Right ventricle myocardium inferior (tissue), 1 donor: ENCODE results near the gene C1orf167. TPM values are rescaled to one million over a fixed set of nuclear protein-coding genes. Genes with fewer than 3 reads are reported as not detected.
"Not testable (repeated sequence)": the region's sequence is repeated elsewhere in the genome, so short reads cannot be mapped to it uniquely, and the experiment has no call there.

Experiments used
- ATAC-seq: fragments of 200-7000 bp; cut with Tn5 transposase; one replicate; pipeline ENCODE4 v1.9.1; 2020; ENCODE audit warnings: mild to moderate bottlenecking, moderate library complexity
- DNase-seq: peaks from one replicate; pipeline ENCODE4 v3.0.0; 2021; ENCODE audit errors: missing footprints
- intact Hi-C: fragments of 100-400 bp; cut with DNase I; formaldehyde crosslinking; loops from one replicate; pipeline ENCODE4 v1.11.0; 2022
- total RNA-seq: library from RNA; stranded (reverse); fragmentation: NEBNext Ultra II Directional; extraction: Animal tissue kit (Norgen Biotek cat#: 25700); gene quantifications from one replicate; pipeline ENCODE4 v1.2.1, GENCODE V29; 2021
- donor health status: DM: no; HTN: yes; CAD: no; lungs with severe emphysema.

C1orf167 gene
- total RNA-seq, 1 donor from 2014 or later, result 5.0 TPM

DNA sequence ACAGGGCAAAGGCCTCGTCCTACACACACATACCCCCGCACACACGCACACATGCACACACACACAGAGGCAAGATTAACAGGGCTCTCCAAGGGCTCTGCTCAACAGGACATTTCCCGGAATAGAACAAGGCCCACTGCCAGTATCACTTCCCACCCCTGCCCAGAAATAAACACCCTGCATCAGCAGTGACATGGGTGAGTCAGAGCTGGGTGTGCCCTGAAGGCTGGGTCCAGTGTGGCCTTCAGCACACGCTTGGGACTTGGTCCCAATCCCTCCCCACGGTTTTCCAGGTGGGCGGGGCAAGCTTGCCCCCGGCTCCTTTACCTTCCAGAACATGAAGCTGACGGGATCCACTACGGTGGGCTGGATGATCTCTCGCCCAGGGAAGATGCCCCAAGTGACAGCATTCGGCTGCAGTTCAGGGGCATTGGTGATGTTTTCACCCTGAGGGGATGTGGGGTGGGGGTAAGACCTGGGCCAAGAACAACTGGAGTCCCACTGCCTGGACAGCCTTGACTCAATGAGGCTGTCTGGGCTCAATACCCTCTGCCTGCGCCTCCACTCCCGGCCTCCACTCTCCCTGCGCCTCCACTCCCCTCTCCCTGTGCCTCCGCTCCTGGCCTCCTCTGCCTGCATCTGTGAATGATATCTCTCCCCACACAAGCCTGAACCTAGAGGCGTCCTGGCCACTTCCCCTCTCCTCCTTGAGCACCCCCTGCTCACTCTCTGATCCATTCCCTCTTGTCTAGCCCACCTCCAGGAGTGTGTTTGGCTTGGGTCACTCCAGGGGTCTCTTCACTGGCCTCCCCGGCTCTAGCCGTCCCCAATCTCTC is 29.1 kb downstream of the C1orf167 start:
- DNase-seq (peak; percentile 92), ATAC-seq (peak; percentile 82)
- intact Hi-C loops, result loop anchor here (2.0 to 5.0 kb wide), 2 partner anchors 14 to 91 kb away; partner anchors contain the start of gene MTHFR

DNA sequence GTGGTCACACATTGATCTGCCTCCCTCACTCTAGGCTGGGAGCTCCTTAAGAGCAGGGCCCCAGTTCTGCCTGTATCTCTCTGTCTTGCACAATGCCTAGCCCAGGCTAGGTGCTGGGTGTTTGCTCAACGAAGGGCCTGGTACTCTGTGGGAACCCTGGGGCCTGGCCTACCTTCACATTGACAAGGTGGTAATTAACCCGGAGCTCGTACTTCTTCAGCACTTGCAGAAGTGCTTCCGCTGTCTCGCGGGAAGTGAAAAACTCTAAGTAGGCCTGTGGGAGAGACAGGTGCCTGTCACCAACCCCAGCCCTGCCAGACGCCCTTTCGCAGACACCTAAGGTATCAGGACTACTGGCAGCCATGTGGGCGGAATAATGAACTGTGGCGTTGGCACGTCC is 30.1 kb downstream of the C1orf167 start:
- ATAC-seq (peak; percentile 24), DNase-seq (peak; percentile 78)
- intact Hi-C loops, result loop anchor here (5.0 kb wide), 1 partner anchor 90 kb away; no protein-coding TSS in a partner anchor

DNA sequence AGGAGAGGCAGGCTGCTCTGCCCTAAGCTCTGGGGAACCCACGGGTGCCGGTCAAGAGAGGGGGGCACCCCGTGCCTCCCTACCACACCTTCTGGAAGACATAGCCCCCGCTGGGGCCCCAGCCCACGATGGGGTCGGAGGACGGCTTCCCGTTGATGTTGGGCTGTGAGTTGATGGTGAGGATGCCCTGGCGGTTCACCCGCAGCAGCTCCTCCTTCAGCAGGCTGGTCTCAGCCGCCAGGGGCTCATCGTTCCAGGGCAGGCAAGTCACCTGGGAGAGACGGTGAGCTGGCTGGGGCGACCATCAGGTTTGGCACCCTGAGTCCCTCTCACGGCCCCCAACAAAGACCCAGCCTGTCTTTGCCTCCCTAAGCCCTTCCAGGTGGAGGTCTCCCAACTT is 31.8 kb downstream of the C1orf167 start:
- ATAC-seq (no peak), DNase-seq (peak; percentile 64)

DNA sequence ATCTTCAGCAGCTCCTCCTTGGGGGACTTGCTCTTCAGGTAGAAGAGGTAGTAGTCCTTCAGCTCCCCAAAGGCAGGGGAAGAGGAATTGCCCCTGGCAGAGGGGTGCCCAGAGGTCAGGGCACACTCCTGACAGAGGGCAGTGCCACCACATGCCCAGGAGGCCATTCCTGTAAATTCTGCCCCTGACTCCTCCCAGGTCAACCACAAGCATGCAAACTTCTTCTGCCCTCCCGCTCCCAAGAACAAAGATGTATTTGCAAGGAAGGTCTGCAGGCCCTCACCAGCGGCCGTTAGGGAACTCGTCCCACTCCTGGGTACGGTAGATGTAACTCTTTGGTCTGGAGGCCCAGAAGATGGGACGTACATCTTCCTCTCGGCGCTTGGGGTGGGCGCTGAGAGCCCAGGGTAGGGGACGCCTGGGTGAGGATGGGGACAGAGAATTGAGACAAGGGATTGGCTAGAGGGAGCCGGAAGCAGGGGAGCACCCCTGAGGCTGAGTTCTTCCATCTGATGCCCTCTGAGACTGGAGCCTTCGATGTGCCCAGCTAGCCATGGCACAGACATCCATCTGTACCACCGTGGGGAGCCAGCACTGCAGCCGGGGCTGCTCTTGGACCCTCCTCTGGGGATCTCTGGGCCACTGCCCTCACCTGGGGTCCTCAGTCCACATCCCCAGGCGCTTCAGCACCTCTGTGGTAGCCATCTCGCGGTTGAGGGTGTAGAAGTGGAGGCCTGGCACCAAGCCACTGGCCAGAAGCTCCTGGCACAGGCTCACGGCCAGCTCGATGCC is 32.6 kb downstream of the C1orf167 start:
- DNase-seq, result peak; percentile 70
- ATAC-seq, result no peak
- intact Hi-C loops, result loop anchor here (5.0 kb wide), 1 partner anchor 88 kb away; no protein-coding TSS in a partner anchor

More for the DNA sequence above, 31.8 kb downstream of the C1orf167 start:
- intact Hi-C loops, result loop anchor here (5.0 kb wide), 1 partner anchor 88 kb away; no protein-coding TSS in a partner anchor

DNA sequence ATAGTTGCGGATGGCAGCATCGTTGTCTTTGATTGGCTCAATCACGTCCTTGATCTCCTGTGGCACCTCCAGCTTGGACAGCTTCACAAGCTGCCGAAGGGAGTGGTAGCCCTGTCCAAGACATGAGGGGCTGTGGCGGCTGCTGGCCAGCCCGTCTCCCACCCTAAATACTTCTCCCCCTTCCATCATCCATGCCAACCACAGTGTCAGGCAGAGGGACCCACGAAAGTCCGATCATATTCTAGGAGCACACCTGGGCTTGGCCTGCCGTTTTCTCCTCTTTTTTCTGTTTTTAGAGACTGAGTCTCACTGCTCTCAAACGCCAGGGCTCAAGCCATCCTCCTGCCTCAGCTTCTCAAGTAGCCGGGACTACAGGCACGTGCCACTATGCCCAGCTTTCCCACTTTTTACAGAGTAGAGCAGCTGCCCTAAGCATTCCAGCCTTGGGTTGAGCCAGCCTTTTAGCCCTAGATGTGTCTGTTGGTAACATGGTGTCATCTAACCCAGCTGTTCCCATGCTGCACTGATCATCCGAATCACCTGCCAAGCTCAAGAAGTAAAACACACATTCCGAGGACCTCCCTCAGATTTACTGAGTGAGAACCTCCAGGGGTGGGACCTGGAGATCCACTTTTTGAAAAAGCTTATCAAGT is 33.4 kb downstream of the C1orf167 start:
- ATAC-seq, result no peak
- intact Hi-C loops, result no loop called here

DNA sequence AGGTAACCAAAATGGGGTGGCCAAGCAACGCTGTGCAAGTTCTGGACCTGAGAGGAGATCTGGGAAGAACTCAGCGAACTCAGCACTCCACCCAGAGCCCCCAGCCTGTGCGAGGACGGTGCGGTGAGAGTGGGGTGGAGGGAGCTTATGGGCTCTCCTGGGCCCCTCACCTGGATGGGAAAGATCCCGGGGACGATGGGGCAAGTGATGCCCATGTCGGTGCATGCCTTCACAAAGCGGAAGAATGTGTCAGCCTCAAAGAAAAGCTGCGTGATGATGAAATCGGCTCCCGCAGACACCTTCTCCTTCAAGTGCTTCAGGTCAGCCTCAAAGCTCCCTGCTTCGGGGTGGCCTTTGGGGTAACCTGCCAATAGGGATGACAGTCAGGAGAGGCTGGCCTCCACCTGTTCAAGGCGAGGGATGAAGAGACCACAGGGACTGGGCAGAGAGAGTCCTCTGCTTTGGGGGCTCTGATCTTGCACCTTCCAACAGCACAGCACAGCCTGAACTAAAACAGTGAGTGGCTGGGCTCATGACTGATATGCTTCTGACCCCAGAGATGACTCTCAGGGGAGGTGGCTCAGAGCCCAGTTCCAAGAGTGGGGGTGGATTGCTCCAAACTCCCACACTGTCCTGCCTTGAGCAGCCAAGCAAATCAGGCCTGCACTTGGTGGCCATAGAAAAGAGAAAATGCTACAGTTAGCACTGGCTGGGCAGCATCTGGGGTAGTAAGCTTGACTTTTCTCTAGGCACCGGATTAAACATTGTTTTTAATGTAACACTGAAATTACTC is 34.2 kb downstream of the C1orf167 start:
- intact Hi-C loops, result no loop called here
- peak; percentile 74 for DNase-seq
- peak; percentile 62 for ATAC-seq

More for the DNA sequence above, 33.4 kb downstream of the C1orf167 start:
- DNase-seq, result peak; percentile 4

DNA sequence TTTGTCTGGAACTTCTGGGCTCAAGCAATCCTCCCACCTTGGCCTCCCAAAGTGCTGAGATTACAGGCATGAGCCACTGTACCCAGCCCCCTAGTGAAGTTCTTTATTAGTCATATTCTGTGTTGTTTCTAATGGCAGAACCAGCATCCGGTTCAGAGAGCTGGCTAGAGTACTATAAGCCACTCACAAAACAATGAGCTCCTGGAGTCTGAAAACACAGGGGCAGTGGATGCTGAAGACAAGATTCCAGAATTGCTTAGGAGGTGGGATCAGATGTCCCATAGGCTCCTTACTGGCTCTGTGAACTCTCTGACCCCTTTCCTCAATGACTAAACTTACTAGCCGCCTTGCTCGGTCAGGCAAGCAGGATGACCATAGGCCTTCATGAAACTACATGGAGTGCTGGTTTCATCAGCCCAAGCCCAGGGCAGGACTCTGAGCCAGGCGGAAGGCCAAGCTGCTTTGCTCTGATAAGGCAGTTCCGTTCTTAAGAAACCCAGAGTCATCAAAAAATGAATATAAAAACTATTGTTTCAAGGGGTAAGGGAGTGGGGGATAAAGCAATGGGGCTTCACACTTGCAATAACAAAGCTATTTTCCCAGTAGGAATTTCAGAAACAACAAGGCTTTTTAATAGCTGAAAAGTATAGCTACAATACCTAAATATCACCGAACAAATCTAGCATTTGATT is 35.7 kb downstream of the C1orf167 start:
- intact Hi-C loops, result no loop called here
- DNase-seq, result peak; percentile 87
- peak; percentile 66 for ATAC-seq

DNA sequence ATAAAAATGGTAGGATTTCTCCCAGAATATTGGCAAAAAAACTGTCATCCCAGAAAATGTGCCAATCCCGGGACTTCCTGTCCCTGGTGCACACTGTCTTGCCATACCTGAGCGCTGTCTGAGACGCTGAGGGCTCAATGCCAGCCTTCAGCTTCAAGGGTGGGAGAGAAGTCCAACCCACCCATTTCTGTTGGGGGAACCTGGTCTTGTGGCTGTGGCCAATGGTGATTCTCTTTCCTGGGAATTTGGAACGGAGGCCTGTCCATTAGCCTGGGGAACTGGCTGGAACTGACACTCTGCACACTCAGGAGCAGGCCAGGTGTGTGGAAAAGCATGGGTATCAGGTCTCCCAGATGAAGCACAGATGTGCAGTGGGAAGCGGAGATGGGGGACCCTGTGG is 37.1 kb downstream of the C1orf167 start:
- peak; percentile 17 for DNase-seq
- intact Hi-C loops, result no loop called here
- ATAC-seq, result no peak

DNA sequence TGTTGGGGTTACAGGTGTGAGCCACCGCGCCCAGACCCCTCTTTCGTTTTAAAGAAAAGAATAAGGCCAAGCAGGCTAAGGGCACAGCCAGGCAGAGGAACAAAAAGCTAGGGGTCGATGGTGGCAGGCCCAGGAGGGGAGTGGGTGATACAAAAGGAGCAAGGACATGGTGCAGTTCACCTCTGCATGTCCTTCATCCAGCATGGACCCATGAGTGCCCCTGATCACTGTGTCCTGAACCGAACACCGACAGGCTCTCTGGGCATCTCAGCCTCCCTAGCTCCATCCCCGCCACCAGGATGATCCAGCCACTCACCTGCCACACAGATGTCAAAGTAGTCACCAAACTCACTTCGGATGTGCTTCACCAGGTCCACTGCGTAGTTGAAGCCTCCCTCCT is 37.9 kb downstream of the C1orf167 start:
- no peak for DNase-seq
- intact Hi-C loops, result no loop called here

DNA sequence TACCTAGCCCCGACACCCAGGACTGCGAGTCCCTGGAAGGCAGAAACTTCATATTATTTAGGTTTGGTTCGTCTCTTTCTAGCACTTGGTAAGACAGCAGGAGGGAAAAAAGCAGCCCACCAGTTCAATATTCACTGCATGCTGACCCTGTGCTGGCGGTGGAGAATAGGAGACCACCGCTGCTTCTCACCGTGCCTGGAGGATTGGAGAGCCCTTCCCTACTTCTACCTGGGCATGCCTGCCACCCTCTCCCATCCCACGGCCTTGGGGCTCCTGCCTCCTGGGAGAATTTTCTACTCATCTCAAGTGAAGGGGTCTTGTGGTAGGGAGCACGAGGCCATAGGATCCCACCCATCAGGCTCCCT is 38.4 kb downstream of the C1orf167 start:
- DNase-seq, result peak; percentile 53
- intact Hi-C loops, result no loop called here
- no peak for ATAC-seq

More for the DNA sequence above, 37.9 kb downstream of the C1orf167 start:
- ATAC-seq, result no peak

DNA sequence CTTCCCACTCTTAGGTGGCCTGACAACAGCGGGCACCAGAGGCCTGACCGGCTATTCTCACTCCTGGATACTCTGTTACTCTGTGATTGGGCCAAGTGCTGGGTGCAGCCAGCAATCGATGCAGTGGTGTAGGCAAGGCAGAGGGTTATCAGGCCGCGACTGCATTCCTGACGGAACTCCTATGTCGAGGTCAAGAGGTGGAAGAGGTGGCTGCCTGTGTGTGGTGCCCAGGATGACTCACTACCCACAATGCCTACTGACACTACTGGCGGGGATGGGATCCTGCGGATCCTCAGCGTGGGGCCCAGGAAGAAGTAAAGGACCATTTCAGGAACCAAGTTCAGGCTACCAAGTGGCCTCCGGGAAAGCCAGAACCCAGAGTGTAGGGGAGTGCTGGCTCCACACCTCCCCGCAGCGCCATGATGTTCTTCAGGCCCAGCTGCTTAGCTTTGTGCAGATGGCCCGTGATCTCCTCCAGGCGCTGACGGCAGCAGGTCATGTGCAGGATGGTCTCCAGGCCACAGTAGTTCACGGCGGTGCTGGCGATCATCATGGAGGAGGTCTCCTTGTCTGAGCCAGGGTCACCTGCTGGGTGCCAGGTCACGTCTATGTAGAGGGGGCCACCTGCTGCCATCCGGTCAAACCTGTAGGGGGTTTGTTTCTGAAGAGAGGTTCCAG is 38.9 kb downstream of the C1orf167 start:
- no peak for ATAC-seq
- intact Hi-C loops, result no loop called here
- peak; percentile 59 for DNase-seq

DNA sequence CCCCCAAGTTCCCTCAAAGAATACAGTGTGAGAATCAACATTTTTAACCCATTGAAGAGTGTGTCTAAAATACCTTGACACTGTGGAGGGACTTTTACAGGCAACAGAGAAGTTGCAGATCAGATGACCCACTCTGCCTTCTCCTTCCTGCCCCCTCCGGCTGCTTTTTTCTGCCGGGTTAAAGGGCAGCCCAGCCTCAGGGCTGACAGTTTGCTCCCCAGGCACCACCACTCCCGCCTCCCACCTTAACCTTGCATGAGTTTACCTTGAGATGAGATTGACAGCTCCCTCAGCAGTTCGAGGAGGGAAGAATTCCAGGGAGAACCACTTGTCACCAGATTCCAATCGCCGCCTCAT is 40.6 kb downstream of the C1orf167 start:
- intact Hi-C loops, result loop anchor here (2.0 kb wide), 1 partner anchor 66 kb away; the partner anchor contains the start of gene AGTRAP
- DNase-seq (no peak), ATAC-seq (no peak)

DNA sequence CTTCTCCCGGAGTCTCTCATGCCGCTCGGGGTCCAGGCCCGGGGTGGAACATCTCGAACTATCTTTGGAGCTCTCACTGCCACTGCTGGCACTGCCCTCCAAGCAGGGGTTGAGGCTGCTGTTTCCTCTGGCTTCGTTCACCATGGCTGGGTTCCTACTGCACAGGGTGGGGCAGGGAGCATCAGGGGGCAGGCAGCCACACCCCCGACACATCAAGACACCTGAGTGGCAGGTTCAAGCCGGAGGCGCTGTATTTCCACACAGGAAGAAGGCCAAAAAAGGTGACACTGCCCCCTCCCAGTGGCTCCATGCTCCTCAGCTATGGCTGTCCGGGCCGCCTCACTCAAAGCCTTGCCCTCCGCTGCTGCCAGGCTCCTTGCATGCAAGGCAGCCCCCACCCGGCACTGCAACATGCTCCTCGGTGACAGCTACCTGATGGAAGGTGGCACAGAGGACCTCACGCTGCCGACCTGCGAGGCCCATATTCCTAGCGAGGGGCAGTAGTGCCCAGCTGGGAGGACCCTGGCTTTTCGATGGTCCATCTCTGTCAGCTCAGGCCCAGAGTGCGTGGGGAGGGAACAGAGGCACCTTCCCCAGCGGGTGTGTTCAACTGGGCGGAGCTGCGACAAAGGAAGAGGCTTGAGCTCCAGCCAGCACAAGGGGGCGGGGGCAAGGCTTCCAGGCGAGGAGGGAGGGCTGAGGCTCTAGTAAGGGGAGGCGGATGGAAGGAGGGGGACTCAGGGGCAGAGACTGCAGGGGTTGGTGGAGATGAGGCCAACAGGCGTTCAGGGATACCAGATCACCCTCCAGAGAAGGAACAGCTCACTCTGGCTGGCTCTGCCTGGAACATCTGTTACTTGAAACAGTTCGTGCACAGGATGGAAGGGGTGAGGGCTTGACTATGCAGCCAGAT is 41.2 kb downstream of the C1orf167 start:
- intact Hi-C loops, result loop anchor here (2.0 kb wide), 1 partner anchor 66 kb away; the partner anchor contains the start of gene AGTRAP
- peak; percentile 95 for DNase-seq

DNA sequence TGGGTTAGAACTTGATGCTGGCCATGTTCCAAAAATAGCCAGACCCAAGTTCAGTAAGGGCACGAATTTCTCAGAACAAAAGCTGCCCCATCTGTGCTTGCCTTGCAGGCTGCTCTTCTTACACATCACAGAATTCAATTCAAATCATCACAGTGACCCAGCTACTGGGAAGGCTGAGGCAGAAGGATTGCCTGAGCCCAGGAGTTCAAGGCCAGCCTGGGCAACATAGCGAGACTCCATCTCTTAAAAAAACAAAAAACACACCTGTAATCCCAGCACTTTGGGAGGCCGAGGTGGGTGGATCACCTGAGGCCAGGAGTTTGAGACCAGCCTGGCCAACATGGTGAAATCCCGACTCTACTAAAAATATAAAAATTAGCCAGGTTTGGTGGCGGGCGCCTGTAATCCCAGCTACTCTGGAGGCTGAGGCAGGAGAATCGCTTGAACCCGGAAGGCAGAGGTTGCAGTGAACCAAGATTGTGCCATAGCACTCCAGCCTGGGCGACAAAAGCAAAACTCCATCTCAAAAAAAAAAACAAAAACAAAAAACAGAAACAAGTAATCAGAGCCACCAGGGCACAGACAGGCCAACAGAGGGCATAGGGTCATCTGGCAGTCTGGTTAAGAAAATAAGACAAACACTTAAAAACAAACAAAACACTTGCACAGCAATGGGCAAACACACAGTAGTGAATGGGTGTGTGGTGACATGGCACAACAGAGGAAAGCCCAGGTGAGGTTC is 42.1 kb downstream of the C1orf167 start:
- not testable (repeated sequence) for ATAC-seq
- peak; percentile 30 for DNase-seq
- intact Hi-C loops, result loop anchor here (2.0 kb wide), 2 partner anchors 13 to 67 kb away; partner anchors contain the start of gene AGTRAP

More for the DNA sequence above, 41.2 kb downstream of the C1orf167 start:
- peak; percentile 63 for ATAC-seq

DNA sequence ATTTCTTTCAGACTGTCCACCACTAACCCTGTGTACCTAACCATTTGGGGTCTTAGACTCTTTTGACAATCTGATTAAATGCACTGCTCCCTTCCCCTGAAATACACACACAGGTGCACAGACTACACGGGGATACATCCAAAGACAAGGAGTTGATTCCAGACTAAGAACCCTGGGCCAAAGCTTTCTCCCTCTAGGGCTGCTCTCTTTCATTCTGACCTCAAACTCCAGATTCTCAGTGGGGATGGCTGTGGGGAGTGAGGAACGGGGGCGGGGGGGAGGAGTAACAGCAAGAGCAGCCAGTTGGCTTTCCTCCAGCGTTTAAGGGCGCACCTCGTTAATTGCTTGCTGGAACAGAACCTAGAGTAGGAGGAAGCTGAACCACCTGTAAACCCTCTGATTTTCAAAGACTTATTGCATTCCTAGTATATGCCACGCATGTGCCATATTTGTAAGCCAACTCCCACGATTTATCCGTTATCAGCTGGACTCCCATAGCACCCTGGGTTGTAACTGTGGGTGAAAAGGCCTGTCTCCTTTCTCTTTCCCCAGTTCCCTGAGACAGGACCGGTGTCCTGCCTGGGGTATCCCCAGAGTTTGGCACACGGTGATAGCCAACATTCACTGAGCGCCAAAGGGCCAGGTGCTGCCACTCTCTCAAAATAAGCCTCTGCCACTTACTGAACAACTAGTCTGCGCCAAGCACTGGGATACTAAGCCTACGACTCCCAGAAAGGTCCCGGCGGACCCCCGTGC is 42.9 kb downstream of the C1orf167 start:
- DNase-seq (peak; percentile 62), ATAC-seq (peak; percentile 8)
- intact Hi-C loops, result loop anchor here (2.0 kb wide), 1 partner anchor 14 kb away; no protein-coding TSS in a partner anchor
